Glutamatergic neuron (in vitro differentiated cells): ENCODE measurements around the gene PYCARD. TPM values are rescaled to one million over a fixed set of nuclear protein-coding genes. Genes with fewer than 3 reads are reported as not detected.

Experiments
- DNase-seq: peaks from one replicate; pipeline ENCODE4 v3.0.0; 2022
- H3K27ac Mint-ChIP-seq: one replicate; pipeline ENCODE4 v1.8.0; 2020; ENCODE audit warnings: mild to moderate bottlenecking, mixed read lengths, inconsistent platforms; ENCODE audit not compliant: unreplicated experiment
- H3K27me3 Mint-ChIP-seq: one replicate; pipeline ENCODE4 v1.8.0; 2020; ENCODE audit warnings: mild to moderate bottlenecking, moderate library complexity, mixed read lengths, inconsistent platforms; ENCODE audit not compliant: unreplicated experiment
- H3K36me3 Mint-ChIP-seq: one replicate; pipeline ENCODE4 v1.8.0; 2020; ENCODE audit warnings: mild to moderate bottlenecking, mixed read lengths, inconsistent platforms; ENCODE audit not compliant: unreplicated experiment
- H3K4me1 Mint-ChIP-seq: one replicate; pipeline ENCODE4 v1.8.0; 2020; ENCODE audit warnings: mild to moderate bottlenecking, low read depth, mixed read lengths, inconsistent platforms; ENCODE audit not compliant: unreplicated experiment
- H3K4me3 Mint-ChIP-seq: one replicate; pipeline ENCODE4 v1.8.0; 2020; ENCODE audit warnings: mild to moderate bottlenecking, mixed read lengths, inconsistent platforms; ENCODE audit not compliant: unreplicated experiment
- H3K9me3 Mint-ChIP-seq: one replicate; pipeline ENCODE4 v1.8.0; 2020; ENCODE audit warnings: mild to moderate bottlenecking, moderate library complexity, mixed read lengths, inconsistent platforms; ENCODE audit not compliant: unreplicated experiment
- CTCF ChIP-seq: fragments of 200-600 bp; sonication (generic); IDR thresholded peaks from one replicate; pipeline ENCODE4 v1.5.0; 2021; ENCODE audit not compliant: partially characterized antibody, unreplicated experiment
- total RNA-seq: library from RNA; stranded (reverse); fragmentation: NEBNext Ultra II Directional; extraction: Animal tissue kit (Norgen Biotek cat#: 25700); gene quantifications from one replicate; pipeline ENCODE4 v1.2.1, GENCODE V29; 2021; ENCODE audit not compliant: unreplicated experiment

The PYCARD gene
- total RNA-seq, 1 donor from 2014 or later: 0.71 TPM

- Mint-ChIP-seq H3K4me1 (no peaks in the 10 kb centered on the region), H3K9me3 (peaks cover 3% of the 10 kb centered on the region), H3K27ac (no peak overlapping the region), H3K27me3 (peaks cover 23% of the 10 kb centered on the region), H3K36me3 (no peaks in the 10 kb centered on the region), H3K4me3 (no peak overlapping the region)
- TF ChIP-seq CTCF: no peak
- no peak for DNase-seq
Observed at GRCh38 chr16:31221357-31222160, 19.0 kb upstream of the PYCARD start.

GRCh38 chr16:31219154-31219741 is 16.7 kb upstream of the PYCARD start:
- no peak for DNase-seq
- H3K9me3 Mint-ChIP-seq: peaks cover 4% of the 10 kb centered on the region
- no peaks in the 10 kb centered on the region for H3K36me3 Mint-ChIP-seq
- H3K27me3 Mint-ChIP-seq: peaks cover 23% of the 10 kb centered on the region
- peaks cover 3% of the 10 kb centered on the region for H3K4me1 Mint-ChIP-seq
- no peak overlapping the region for H3K4me3 Mint-ChIP-seq
- no peak for TF ChIP-seq CTCF
- no peak overlapping the region for H3K27ac Mint-ChIP-seq

GRCh38 chr16:31217136-31217530 is 14.6 kb upstream of the PYCARD start:
- no peak overlapping the region for H3K27ac Mint-ChIP-seq
- no peak for TF ChIP-seq CTCF
- H3K4me3 Mint-ChIP-seq: no peak overlapping the region
- no peak for DNase-seq
- no peaks in the 10 kb centered on the region for H3K36me3 Mint-ChIP-seq
- peaks cover 36% of the 10 kb centered on the region for H3K27me3 Mint-ChIP-seq
- H3K9me3 Mint-ChIP-seq: peaks cover 5% of the 10 kb centered on the region
- peaks cover 3% of the 10 kb centered on the region for H3K4me1 Mint-ChIP-seq

- DNase-seq: peak; percentile 32
- TF ChIP-seq CTCF: no peak
- Mint-ChIP-seq H3K4me1 (peaks cover 3% of the 10 kb centered on the region), H3K27me3 (peaks cover 36% of the 10 kb centered on the region), H3K36me3 (no peaks in the 10 kb centered on the region), H3K27ac (no peak within 1 kb of the TSS), H3K4me3 (peak within 1 kb of the TSS; percentile 80), H3K9me3 (peaks cover 5% of the 10 kb centered on the region)
Observed at GRCh38 chr16:31216422-31217135, 14.0 kb upstream of the PYCARD start, which contains the start of gene PYDC1. Gene PYDC1, minus strand, starts transcription at chr16:31217135. Its CDS starts 107 bp downstream, at chr16:31217028.
